Osteoblast (primary cell): ENCODE measurements around the gene ESX1. TPM values are rescaled to one million over a fixed set of nuclear protein-coding genes. Genes with fewer than 3 reads are reported as not detected.

Experiments used
- DNase-seq: peaks from one replicate; pipeline ENCODE4 v3.0.0; 2011; ENCODE audit warnings: low spot score, mixed read lengths; ENCODE audit not compliant: insufficient read length; ENCODE audit errors: missing footprints
- H2AFZ ChIP-seq: 2 replicates; pipeline ENCODE4 v1.6.0; 2011; ENCODE audit warnings: mild to moderate bottlenecking, low read length
- H3K27ac ChIP-seq: 2 replicates; pipeline ENCODE4 v1.5.1; 2011; ENCODE audit warnings: mild to moderate bottlenecking, low read depth, low read length, moderate library complexity
- H3K27me3 ChIP-seq: 2 replicates; pipeline ENCODE4 v1.6.0; 2012; ENCODE audit warnings: mild to moderate bottlenecking, control low read depth, inconsistent platforms, low read length, moderate library complexity; ENCODE audit not compliant: insufficient read depth
- H3K36me3 ChIP-seq: 2 replicates; pipeline ENCODE4 v1.5.1; 2011; ENCODE audit warnings: mild to moderate bottlenecking, low read length, control low read depth, moderate library complexity; ENCODE audit not compliant: insufficient read depth
- H3K4me1 ChIP-seq: 2 replicates; pipeline ENCODE4 v1.5.1; 2011; ENCODE audit warnings: mild to moderate bottlenecking, low read length, control low read depth, moderate library complexity; ENCODE audit not compliant: insufficient read depth
- H3K4me2 ChIP-seq: 2 replicates; pipeline ENCODE4 v1.6.0; 2011; ENCODE audit warnings: mild to moderate bottlenecking, low read length; ENCODE audit not compliant: insufficient read depth
- H3K4me3 ChIP-seq: fragments of 200-600 bp; sonication (generic); 3 replicates; pipeline ENCODE4 v1.5.1; 2012; ENCODE audit warnings: mild to moderate bottlenecking, low read length, inconsistent platforms; ENCODE audit not compliant: insufficient read depth
- H3K79me2 ChIP-seq: 2 replicates; pipeline ENCODE4 v1.6.0; 2012; ENCODE audit warnings: mild to moderate bottlenecking, low read length, control low read depth, inconsistent platforms; ENCODE audit not compliant: insufficient read depth
- H3K9me3 ChIP-seq: 2 replicates; pipeline ENCODE4 v1.5.1; 2011; ENCODE audit warnings: low read depth, low read length, control low read depth
- H4K20me1 ChIP-seq: 2 replicates; pipeline ENCODE4 v1.6.0; 2012; ENCODE audit warnings: mild to moderate bottlenecking, low read length, control low read depth; ENCODE audit not compliant: insufficient read depth
- CTCF ChIP-seq: IDR thresholded peaks from 2 replicates; pipeline ENCODE4 v1.5.1; 2011; ENCODE audit warnings: mild to moderate bottlenecking, low read depth, low read length, moderate library complexity; ENCODE audit errors: extremely low read depth
- total RNA-seq: library from RNA; depleted of rRNA; stranded (reverse); fragments of >200 nt; gene quantifications from 2 replicates; pipeline ENCODE4 v1.2.3, GENCODE V29; 2012

ESX1 gene
- total RNA-seq, 1 donor, result not detected

GRCh38 chrX:104285201-104285600 is 30.5 kb upstream of the ESX1 start:
- no peaks in the 10 kb centered on the region for H3K79me2 ChIP-seq
- no peaks in the 10 kb centered on the region for H3K9me3 ChIP-seq
- no peaks in the 10 kb centered on the region for H3K36me3 ChIP-seq
- peaks cover 4% of the 10 kb centered on the region for H3K4me1 ChIP-seq
- no peak overlapping the region for H2AFZ ChIP-seq
- H4K20me1 ChIP-seq, result no peaks in the 10 kb centered on the region
- H3K27ac ChIP-seq, result no peak overlapping the region
- TF ChIP-seq CTCF, result no peak
- no peak overlapping the region for H3K4me2 ChIP-seq
- H3K4me3 ChIP-seq, result no peak overlapping the region
- DNase-seq, result no peak
- peaks cover 31% of the 10 kb centered on the region for H3K27me3 ChIP-seq

GRCh38 chrX:104284507-104284906 is 29.8 kb upstream of the ESX1 start:
- DNase-seq, result no peak
- peaks cover 26% of the 10 kb centered on the region for H3K27me3 ChIP-seq
- no peaks in the 10 kb centered on the region for H4K20me1 ChIP-seq
- H3K36me3 ChIP-seq, result no peaks in the 10 kb centered on the region
- no peak overlapping the region for H3K4me3 ChIP-seq
- H3K4me1 ChIP-seq, result peaks cover 4% of the 10 kb centered on the region
- no peak overlapping the region for H3K4me2 ChIP-seq
- no peak overlapping the region for H3K27ac ChIP-seq
- no peaks in the 10 kb centered on the region for H3K79me2 ChIP-seq
- no peak for TF ChIP-seq CTCF
- H3K9me3 ChIP-seq, result no peaks in the 10 kb centered on the region
- H2AFZ ChIP-seq, result no peak overlapping the region

- H3K27ac ChIP-seq, result no peak overlapping the region
- no peak overlapping the region for H3K4me3 ChIP-seq
- peaks cover 21% of the 10 kb centered on the region for H3K27me3 ChIP-seq
- peaks cover 2% of the 10 kb centered on the region for H3K9me3 ChIP-seq
- no peaks in the 10 kb centered on the region for H3K79me2 ChIP-seq
- H3K36me3 ChIP-seq, result no peaks in the 10 kb centered on the region
- H3K4me2 ChIP-seq, result no peak overlapping the region
- H2AFZ ChIP-seq, result no peak overlapping the region
- no peak for DNase-seq
- peaks cover 4% of the 10 kb centered on the region for H3K4me1 ChIP-seq
- TF ChIP-seq CTCF, result no peak
- no peaks in the 10 kb centered on the region for H4K20me1 ChIP-seq
These were observed 27.5 kb upstream of the ESX1 start for GRCh38 chrX:104282166-104282725.

GRCh38 chrX:104281564-104281963 is 26.8 kb upstream of the ESX1 start:
- H3K27me3 ChIP-seq, result peaks cover 21% of the 10 kb centered on the region
- no peak overlapping the region for H3K4me2 ChIP-seq
- peaks cover 2% of the 10 kb centered on the region for H3K9me3 ChIP-seq

More at GRCh38 chrX:104281564-104281963, 26.8 kb upstream of the ESX1 start:
- Histone ChIP-seq H3K27ac (no peak overlapping the region), H3K4me1 (peaks cover 4% of the 10 kb centered on the region), H3K36me3 (no peaks in the 10 kb centered on the region), H3K4me3 (no peak overlapping the region), H3K79me2 (no peaks in the 10 kb centered on the region), H2AFZ (no peak overlapping the region), H4K20me1 (no peaks in the 10 kb centered on the region)
- DNase-seq, result no peak
- no peak for TF ChIP-seq CTCF
